Activated naive CD4-positive, alpha-beta T cell treated with anti-CD3 and anti-CD28 coated beads, Interleukin-2, amount 50 U/mL, for 24 hours (primary cell): Measurements from ENCODE around the gene SORCS1.

Experiments used
- H3K27ac Mint-ChIP-seq: one replicate; pipeline ENCODE4 v1.8.0; 2021; ENCODE audit warnings: mild to moderate bottlenecking, mixed read lengths
- H3K27me3 Mint-ChIP-seq: one replicate; pipeline ENCODE4 v1.8.0; 2021; ENCODE audit warnings: mixed read lengths
- H3K36me3 Mint-ChIP-seq: one replicate; pipeline ENCODE4 v1.8.0; 2021; ENCODE audit warnings: mixed read lengths
- H3K4me1 Mint-ChIP-seq: one replicate; pipeline ENCODE4 v1.8.0; 2021; ENCODE audit warnings: mixed read lengths
- H3K4me3 Mint-ChIP-seq: one replicate; pipeline ENCODE4 v1.8.0; 2021; ENCODE audit warnings: mild to moderate bottlenecking, mixed read lengths
- H3K9me3 Mint-ChIP-seq: one replicate; pipeline ENCODE4 v1.8.0; 2021; ENCODE audit warnings: mixed read lengths

The SORCS1 gene

DNA sequence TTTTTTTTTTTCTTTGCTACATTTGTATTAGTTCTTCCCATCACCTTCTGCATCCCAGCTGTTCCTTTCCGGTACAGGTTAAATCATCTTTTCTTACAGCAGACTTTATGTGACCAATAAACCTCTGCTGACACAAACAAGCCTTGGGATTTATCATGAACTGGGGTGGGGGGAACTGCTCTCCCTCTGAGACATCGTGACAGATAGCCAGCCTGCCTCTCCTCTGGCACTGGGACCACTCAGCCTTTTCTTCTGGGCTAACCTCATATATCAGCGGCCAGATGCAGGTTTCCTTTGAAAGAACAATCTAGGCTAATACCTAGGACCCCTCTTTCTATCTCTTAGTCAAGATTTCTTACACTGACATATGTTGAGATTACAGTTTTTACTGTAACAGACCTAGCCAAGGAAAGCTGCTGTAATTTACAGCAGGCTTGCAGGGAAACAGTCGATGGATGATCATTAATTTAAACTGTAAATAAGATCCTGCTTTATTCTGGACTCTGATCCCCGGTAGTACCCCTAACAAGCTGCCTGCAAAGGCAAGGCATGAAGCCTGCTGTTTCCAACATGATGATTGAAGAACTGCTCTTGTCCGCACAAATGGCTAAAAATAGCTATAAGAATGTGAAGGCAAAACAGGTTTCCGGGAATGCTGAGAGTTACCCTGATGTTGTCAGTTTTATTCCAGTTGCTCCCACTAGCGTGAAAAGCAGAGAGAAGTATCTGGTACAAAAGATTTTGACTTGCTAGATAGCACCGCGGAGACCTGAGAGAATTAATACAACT, 338.7 kb downstream of the SORCS1 start:
- Mint-ChIP-seq H3K4me3 (no peak overlapping the region), H3K27me3 (no peaks in the 10 kb centered on the region), H3K36me3 (no peaks in the 10 kb centered on the region), H3K9me3 (no peaks in the 10 kb centered on the region), H3K27ac (no peak overlapping the region), H3K4me1 (no peaks in the 10 kb centered on the region)

DNA sequence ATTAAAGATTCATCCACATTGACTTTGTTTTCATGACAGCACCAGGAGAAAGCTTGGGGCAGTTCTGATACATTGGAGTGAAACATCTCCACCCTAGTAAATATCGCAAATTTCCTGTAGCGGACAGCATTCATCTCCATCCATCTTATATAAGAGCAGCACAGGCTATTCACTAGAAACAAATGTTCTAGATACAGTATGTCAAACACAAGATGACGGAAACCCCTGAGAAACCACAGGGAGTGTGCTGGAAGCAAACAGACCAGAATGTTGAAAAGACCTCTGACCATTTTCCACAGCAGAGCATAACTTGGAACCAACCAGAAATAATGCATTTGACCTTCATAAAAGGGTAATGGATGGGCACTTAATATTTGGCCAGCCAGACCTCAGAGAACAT, 343.9 kb downstream of the SORCS1 start:
- no peak overlapping the region for H3K4me3 Mint-ChIP-seq
- H3K9me3 Mint-ChIP-seq: no peaks in the 10 kb centered on the region

GRCh38 chr10:106819490-106819889, 345.0 kb downstream of the SORCS1 start:
- no peaks in the 10 kb centered on the region for H3K4me1 Mint-ChIP-seq
- H3K36me3 Mint-ChIP-seq: no peaks in the 10 kb centered on the region
- H3K4me3 Mint-ChIP-seq: no peak overlapping the region
- H3K9me3 Mint-ChIP-seq: no peaks in the 10 kb centered on the region
- H3K27ac Mint-ChIP-seq: no peak overlapping the region
- no peaks in the 10 kb centered on the region for H3K27me3 Mint-ChIP-seq

More for the DNA sequence above, 343.9 kb downstream of the SORCS1 start:
- no peaks in the 10 kb centered on the region for H3K4me1 Mint-ChIP-seq
- H3K27ac Mint-ChIP-seq: no peak overlapping the region
- H3K27me3 Mint-ChIP-seq: no peaks in the 10 kb centered on the region
- H3K36me3 Mint-ChIP-seq: no peaks in the 10 kb centered on the region

DNA sequence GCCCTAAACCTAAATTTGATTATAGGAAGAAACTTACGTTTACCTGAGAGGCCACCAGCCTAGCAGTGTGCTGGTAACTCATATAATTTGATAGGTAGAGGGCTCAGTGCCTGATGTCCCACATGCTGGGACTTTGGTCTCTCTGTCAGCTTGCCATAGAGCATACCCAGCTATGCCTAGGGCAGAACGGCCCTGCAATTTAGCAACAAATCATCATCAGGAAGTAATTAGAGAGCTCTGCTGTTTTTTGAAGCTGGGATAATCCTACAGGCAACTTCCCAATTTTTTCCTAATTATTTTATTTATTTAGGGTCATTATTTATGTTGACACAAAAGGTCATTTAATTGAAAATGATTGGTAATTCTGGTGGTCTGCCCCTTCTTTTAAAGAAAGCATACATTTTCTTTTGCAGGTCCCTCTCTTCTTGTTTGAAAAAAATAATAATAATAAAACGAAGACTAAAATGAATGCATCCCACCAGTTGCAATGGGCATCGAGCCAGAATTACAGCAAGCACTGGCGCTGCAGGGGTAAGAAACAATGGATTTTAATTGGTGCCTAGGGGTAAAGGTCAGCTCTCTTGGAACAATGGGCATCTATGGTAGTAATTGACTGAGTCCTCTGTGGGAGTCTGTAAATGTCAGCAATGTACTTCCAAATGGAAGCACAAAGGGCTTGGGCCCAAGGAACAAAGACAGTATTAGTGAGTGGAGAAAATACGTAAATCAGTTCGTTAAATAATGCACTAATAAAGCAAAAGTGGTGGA, 348.0 kb downstream of the SORCS1 start:
- no peaks in the 10 kb centered on the region for H3K27me3 Mint-ChIP-seq
- no peaks in the 10 kb centered on the region for H3K4me1 Mint-ChIP-seq
- H3K36me3 Mint-ChIP-seq: no peaks in the 10 kb centered on the region
- no peak overlapping the region for H3K27ac Mint-ChIP-seq
- H3K4me3 Mint-ChIP-seq: no peak overlapping the region
- no peaks in the 10 kb centered on the region for H3K9me3 Mint-ChIP-seq

DNA sequence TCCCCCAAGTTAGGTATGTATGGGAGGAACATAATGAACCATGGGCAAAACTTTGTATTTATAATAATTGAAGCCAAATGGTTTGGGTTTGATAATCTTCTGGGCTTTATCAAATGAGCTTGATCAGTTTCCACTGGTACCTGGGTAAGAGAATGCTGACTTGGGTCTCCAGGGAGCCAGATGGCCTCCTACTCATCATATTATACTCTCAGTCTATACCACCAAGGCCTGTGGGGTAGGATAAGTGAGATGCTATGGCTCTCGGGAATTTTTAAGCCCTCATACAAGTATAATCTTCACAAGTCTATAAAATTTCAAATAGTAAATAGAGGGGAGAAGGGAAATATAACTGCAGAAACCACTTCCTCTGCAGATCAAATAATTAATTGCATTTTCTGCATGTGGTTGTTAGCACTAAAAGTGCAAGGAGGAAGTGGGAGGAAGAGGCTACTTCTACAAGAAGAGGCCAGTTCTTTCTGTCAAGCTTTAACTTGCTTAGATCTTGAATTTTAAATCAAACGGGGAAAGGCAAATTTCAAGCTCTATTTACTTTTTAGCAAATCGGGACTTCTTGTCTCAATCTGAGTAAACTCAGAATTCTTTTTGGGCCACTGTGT, 349.0 kb downstream of the SORCS1 start:
- no peaks in the 10 kb centered on the region for H3K4me1 Mint-ChIP-seq
- H3K9me3 Mint-ChIP-seq: no peaks in the 10 kb centered on the region
- no peaks in the 10 kb centered on the region for H3K36me3 Mint-ChIP-seq
- no peaks in the 10 kb centered on the region for H3K27me3 Mint-ChIP-seq
- H3K27ac Mint-ChIP-seq: no peak overlapping the region
- no peak overlapping the region for H3K4me3 Mint-ChIP-seq

DNA sequence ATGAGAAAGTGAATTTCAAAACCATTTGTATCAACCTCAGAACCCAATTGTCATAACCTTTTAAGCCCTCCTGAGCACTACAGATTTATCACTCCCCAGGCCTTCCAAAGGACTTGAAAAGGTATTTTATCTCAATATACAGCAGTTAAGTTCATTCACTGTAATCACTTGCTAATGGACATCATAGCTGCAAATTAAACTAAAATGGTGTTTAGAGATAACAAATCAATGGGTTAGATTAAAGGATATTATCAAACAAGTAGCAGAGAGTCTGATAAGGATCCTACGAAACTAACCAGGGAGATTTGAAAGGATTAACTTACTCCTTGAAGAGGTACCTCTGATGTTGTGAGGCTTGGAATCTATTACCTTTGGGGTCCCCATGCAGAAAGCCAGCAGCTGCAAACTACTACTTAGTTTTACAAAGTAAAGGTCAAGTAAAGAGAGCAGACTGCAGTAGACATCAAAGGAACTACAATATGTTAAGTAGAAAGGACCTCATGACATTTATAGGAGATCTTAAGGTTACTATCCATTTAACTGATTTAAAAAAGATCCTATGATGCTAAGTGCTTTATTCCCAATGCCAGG, 359.4 kb downstream of the SORCS1 start:
- no peak overlapping the region for H3K4me3 Mint-ChIP-seq
- no peak overlapping the region for H3K27ac Mint-ChIP-seq
- H3K4me1 Mint-ChIP-seq: no peaks in the 10 kb centered on the region
- H3K36me3 Mint-ChIP-seq: no peaks in the 10 kb centered on the region
- no peaks in the 10 kb centered on the region for H3K27me3 Mint-ChIP-seq
- no peaks in the 10 kb centered on the region for H3K9me3 Mint-ChIP-seq

DNA sequence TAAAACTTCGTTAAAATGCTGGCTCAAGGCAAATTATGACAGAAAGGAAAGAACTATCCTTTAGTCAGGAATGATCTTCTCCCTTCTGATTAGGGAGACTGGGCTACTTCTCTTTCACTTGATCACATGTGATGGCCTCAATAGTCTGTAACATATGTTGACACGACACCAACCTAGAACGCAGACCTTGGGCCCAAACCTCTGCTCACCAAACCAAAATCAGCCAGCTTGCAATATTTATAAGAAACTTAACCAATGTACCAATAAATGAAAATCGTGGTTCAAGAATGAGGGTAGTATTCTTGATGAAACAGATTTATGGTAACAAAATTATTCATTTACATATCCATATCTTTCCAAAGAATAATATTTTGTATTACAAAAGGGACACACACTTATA, 361.6 kb downstream of the SORCS1 start:
- no peaks in the 10 kb centered on the region for H3K4me1 Mint-ChIP-seq
- no peaks in the 10 kb centered on the region for H3K9me3 Mint-ChIP-seq
- H3K27ac Mint-ChIP-seq: no peak overlapping the region
- no peak overlapping the region for H3K4me3 Mint-ChIP-seq
- no peaks in the 10 kb centered on the region for H3K36me3 Mint-ChIP-seq
- no peaks in the 10 kb centered on the region for H3K27me3 Mint-ChIP-seq

DNA sequence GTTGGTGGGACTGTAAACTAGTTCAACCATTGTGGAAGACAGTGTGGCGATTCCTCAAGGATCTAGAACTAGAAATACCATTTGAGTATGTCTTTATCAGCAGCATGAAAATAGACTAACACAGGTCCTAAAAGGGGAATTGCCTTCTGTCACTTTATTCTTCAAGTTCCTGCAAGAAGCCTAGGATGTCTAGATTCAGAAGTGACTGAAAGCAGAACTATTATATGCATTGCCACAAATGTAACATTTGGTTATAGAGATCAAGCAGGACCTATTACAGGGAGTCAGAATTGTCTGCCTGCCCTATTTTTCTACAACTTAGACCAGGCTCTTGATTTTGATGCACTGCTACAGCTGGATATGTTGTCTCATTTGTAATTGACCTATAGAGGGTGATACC, 364.7 kb downstream of the SORCS1 start:
- Mint-ChIP-seq H3K4me1 (no peaks in the 10 kb centered on the region), H3K36me3 (no peaks in the 10 kb centered on the region), H3K27me3 (no peaks in the 10 kb centered on the region), H3K9me3 (no peaks in the 10 kb centered on the region), H3K4me3 (no peak overlapping the region), H3K27ac (no peak overlapping the region)

- H3K27me3 Mint-ChIP-seq: no peaks in the 10 kb centered on the region
- H3K9me3 Mint-ChIP-seq: no peaks in the 10 kb centered on the region
- no peaks in the 10 kb centered on the region for H3K4me1 Mint-ChIP-seq
- no peak overlapping the region for H3K27ac Mint-ChIP-seq
- no peaks in the 10 kb centered on the region for H3K36me3 Mint-ChIP-seq
- no peak overlapping the region for H3K4me3 Mint-ChIP-seq
These were observed 368.9 kb downstream of the SORCS1 start for GRCh38 chr10:106795619-106796018.

DNA sequence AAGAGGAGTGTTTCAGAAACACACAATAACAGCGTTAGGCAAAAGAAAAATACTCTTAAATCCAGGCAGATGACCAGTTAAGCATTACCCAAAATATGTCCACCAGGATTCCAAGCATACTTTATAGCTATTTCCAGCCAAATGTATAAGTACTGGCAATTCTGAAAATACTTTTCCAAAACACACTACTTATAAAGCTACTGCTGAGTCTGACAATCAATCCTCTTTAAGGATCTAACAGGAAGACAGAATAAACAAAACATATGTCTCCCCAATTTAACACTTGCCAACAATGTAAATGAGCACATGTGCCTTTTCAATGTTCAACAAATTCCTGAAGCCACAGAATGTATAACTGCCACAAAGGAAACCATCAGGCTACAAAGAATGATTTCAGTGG, 370.9 kb downstream of the SORCS1 start:
- no peak overlapping the region for H3K4me3 Mint-ChIP-seq
- no peak overlapping the region for H3K27ac Mint-ChIP-seq
- H3K27me3 Mint-ChIP-seq: no peaks in the 10 kb centered on the region
- no peaks in the 10 kb centered on the region for H3K9me3 Mint-ChIP-seq
- H3K36me3 Mint-ChIP-seq: no peaks in the 10 kb centered on the region
- no peaks in the 10 kb centered on the region for H3K4me1 Mint-ChIP-seq

DNA sequence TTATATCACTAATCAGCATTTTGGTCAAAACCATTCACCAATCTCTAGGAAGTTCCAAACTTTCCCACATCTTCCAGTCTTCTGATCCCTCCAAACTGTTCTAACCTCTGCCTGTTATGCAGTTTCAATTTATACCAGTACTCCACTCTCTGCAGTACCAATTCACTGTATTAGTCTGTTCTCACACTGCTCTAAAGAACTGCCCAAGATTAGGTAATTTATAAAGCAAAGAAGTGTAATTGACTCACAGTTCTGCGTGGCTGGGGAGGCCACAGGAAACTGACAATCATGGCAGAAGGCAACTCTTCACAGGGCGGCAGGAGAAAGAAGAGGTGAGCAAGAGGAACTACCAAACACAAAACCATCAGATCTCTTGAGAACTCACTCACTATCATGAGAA, 374.9 kb downstream of the SORCS1 start:
- Mint-ChIP-seq H3K4me3 (no peak overlapping the region), H3K36me3 (no peaks in the 10 kb centered on the region), H3K27ac (no peak overlapping the region)

DNA sequence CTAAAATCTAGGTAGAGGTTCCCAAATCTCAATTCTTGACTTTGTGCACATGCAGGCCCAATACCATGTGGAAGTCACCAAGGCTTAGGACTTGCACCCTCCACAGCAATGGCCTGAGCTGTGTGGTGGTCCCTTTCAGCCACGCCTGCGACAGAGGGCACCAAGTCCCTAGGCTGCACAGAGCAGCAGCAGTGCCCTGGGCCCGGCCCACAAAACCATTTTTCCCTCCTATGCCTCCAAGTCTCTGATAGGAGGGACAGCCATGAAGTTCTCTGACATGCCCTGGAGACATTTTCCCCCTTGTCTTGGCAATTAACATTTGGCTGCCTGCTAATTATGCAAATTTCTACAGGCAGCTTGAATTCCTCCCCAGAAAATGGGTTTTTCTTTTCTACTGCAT, 375.5 kb downstream of the SORCS1 start:
- H3K9me3 Mint-ChIP-seq: no peaks in the 10 kb centered on the region

More for the DNA sequence above, 374.9 kb downstream of the SORCS1 start:
- no peaks in the 10 kb centered on the region for H3K4me1 Mint-ChIP-seq
- no peaks in the 10 kb centered on the region for H3K9me3 Mint-ChIP-seq
- H3K27me3 Mint-ChIP-seq: no peaks in the 10 kb centered on the region

GRCh38 chr10:106785528-106785927, 379.0 kb downstream of the SORCS1 start:
- Mint-ChIP-seq H3K4me1 (no peaks in the 10 kb centered on the region), H3K27me3 (no peaks in the 10 kb centered on the region), H3K36me3 (no peaks in the 10 kb centered on the region), H3K4me3 (no peak overlapping the region), H3K27ac (no peak overlapping the region), H3K9me3 (no peaks in the 10 kb centered on the region)

More for the DNA sequence above, 375.5 kb downstream of the SORCS1 start:
- Mint-ChIP-seq H3K4me3 (no peak overlapping the region), H3K27me3 (no peaks in the 10 kb centered on the region), H3K27ac (no peak overlapping the region), H3K36me3 (no peaks in the 10 kb centered on the region), H3K4me1 (no peaks in the 10 kb centered on the region)

DNA sequence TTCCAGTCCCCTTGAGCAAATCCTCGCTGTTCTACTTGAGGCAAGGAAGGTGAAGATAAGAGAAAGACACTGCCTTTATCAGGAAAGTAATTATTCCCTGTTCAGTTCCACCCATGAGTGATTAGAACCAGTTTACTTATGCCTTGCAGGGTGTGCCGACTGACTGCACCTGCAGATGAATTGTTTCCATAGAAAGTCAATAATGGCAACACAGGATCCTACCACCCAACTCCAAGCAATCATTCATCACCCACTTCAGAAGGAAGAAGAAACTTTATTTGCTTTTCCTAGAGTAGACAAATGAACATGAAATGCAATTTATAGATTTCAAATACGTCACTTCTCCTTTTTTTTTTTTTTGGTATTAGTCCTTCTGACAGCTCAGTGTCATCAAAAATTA, 383.9 kb downstream of the SORCS1 start:
- Mint-ChIP-seq H3K9me3 (no peaks in the 10 kb centered on the region), H3K4me1 (no peaks in the 10 kb centered on the region), H3K27ac (no peak overlapping the region), H3K27me3 (peaks cover 1% of the 10 kb centered on the region), H3K36me3 (no peaks in the 10 kb centered on the region), H3K4me3 (no peak overlapping the region)

DNA sequence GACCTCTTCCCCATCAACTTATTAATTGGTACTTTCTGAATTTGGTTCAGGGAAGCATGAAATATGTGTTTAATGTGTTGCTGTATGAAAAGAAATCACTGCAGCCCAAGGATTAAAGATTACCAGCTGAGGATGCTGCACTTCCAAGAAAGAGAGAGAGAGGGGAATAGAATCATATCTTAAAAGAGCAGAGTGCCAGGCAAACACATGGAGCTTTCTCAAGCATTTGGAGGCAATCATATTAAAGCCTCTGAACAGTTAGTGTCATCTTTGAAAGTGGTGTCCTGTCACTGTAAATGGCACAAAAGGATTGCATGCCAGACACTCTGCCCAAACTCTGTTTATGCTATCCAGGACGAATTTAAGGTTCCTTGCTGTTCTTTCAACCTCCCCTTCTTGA, 386.7 kb downstream of the SORCS1 start:
- no peaks in the 10 kb centered on the region for H3K36me3 Mint-ChIP-seq
- no peak overlapping the region for H3K27ac Mint-ChIP-seq
- no peaks in the 10 kb centered on the region for H3K4me1 Mint-ChIP-seq
- peaks cover 1% of the 10 kb centered on the region for H3K27me3 Mint-ChIP-seq
- no peaks in the 10 kb centered on the region for H3K9me3 Mint-ChIP-seq
- no peak overlapping the region for H3K4me3 Mint-ChIP-seq

GRCh38 chr10:106775127-106775526, 389.4 kb downstream of the SORCS1 start:
- Mint-ChIP-seq H3K36me3 (no peaks in the 10 kb centered on the region), H3K27me3 (no peaks in the 10 kb centered on the region), H3K4me3 (no peak overlapping the region), H3K27ac (no peak overlapping the region), H3K9me3 (no peaks in the 10 kb centered on the region), H3K4me1 (no peaks in the 10 kb centered on the region)
